SK-N-MC (cell line): ENCODE measurements around the gene BAIAP2L1.
"Not testable (repeated sequence)": the region's sequence is repeated elsewhere in the genome, so short reads cannot be mapped to it uniquely, and the experiment has no call there.

Source experiments
- EZH2 ChIP-seq: fragments of 200-600 bp; sonication (generic); IDR thresholded peaks from one replicate; pipeline ENCODE4 v1.6.1; 2017; ENCODE audit warnings: antibody characterized with exemption
- FOXP2 ChIP-seq: optimal IDR thresholded peaks from 2 replicates; pipeline ENCODE3; 2011; ENCODE audit warnings: mild to moderate bottlenecking, moderate library complexity; ENCODE audit not compliant: insufficient read depth; ENCODE audit errors: extremely low read length, control extremely low read depth
- POLR2AphosphoS5 ChIP-seq: IDR thresholded peaks from 2 replicates; pipeline ENCODE4 v1.6.1; 2012; ENCODE audit warnings: mild to moderate bottlenecking, low read depth, low read length, borderline replicate concordance

- not testable (repeated sequence) for TF ChIP-seq POLR2AphosphoS5, EZH2, FOXP2
Measured at GRCh38 chr7:98385532-98385931, 15.4 kb downstream of the BAIAP2L1 start.
